Omental fat pad (tissue), 4 donors: ENCODE results near the gene INPP5A. TPM values are rescaled to one million over a fixed set of nuclear protein-coding genes. Genes with fewer than 3 reads are reported as not detected.
A peak's percentile ranks its signal among the peaks of the same experiment; 100 is the strongest.

Source experiments
- ATAC-seq: fragments of 150-250 bp; one replicate; pipeline ENCODE4 v1.9.1; 2016; ENCODE audit warnings: mild to moderate bottlenecking, moderate library complexity; ENCODE audit not compliant: low FRiP score
- DNase-seq: peaks from one replicate; pipeline ENCODE4 v3.0.0-alpha.2; 2019; ENCODE audit warnings: low spot score
- CTCF ChIP-seq, 3 donors: fragments of 450-650 bp; IDR thresholded peaks; one replicate each; pipeline ENCODE4 v1.5.1; 2016 to 2017; ENCODE audit warnings: antibody characterized with exemption in 3 of 3, mild to moderate bottlenecking in 3 of 3, moderate library complexity in 2 of 3
- total RNA-seq, 4 donors: library from RNA; depleted of rRNA; stranded (reverse); fragments of >200 nt; gene quantifications; one replicate each; pipeline ENCODE4 v1.1.0, GENCODE V29; 2016

INPP5A gene
- total RNA-seq, 4 donors from 2014 or later, result 34.1 to 49.3 (median 43.3) TPM

GRCh38 chr10:132643709-132644526, 106.3 kb downstream of the INPP5A start:
- ATAC-seq (no peak), DNase-seq (peak; percentile 13)
- no peak for TF ChIP-seq CTCF (IDR thresholded peaks at IDR 0.05)

GRCh38 chr10:132644527-132645246, 107.1 kb downstream of the INPP5A start:
- DNase-seq, result peak; percentile 20
- TF ChIP-seq CTCF (IDR thresholded peaks at IDR 0.05), result no peak
- no peak for ATAC-seq

- DNase-seq (peak; percentile 13), ATAC-seq (no peak)
- TF ChIP-seq CTCF (IDR thresholded peaks at IDR 0.05), result no peak
Observed at GRCh38 chr10:132645247-132645530, 107.6 kb downstream of the INPP5A start.

- peak; percentile 17 for DNase-seq
Observed at GRCh38 chr10:132645630-132646442, 108.2 kb downstream of the INPP5A start.

GRCh38 chr10:132646443-132647097, 109.0 kb downstream of the INPP5A start:
- TF ChIP-seq CTCF (IDR thresholded peaks at IDR 0.05), result no peak
- ATAC-seq (peak; percentile 26), DNase-seq (peak; percentile 17)

More at GRCh38 chr10:132645630-132646442, 108.2 kb downstream of the INPP5A start:
- no peak for TF ChIP-seq CTCF (IDR thresholded peaks at IDR 0.05)
- ATAC-seq, result no peak

- TF ChIP-seq CTCF (IDR thresholded peaks at IDR 0.05), result no peak
- no peak for DNase-seq
- no peak for ATAC-seq
Observed at GRCh38 chr10:132647424-132647823, 109.8 kb downstream of the INPP5A start.
